ENCODE results near the gene ZNF569. TPM values are rescaled to one million over a fixed set of nuclear protein-coding genes. Genes with fewer than 3 reads are reported as not detected.

ZNF569 gene
- total and polyA plus RNA-seq, 2 experiments from 2014 or later, result 7.9 to 18.7 TPM

DNA sequence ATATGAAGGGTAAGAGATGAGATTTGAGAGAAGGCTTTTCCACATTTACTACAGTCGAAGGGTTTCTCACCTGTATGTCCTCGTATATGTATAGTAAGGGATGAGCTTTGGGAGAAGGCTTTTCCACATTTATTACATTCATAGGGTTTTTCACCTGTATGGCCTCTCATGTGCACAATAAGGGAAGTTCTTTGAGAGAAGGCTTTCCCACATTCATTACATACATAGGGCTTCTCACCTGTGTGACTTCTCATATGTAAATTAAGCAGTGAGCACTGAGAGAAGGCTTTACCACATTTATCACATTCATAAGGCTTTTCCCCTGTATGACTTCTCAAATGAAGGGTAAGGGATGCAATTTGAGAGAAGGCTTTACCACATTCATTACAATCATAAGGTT lies 54.5 kb downstream of the ZNF569 start:
- Mint-ChIP-seq H3K9me3 (peaks cover 97% of the 10 kb centered on the region), H3K27ac (no peak overlapping the region), H3K36me3 (ENCODE audit: low read depth) (peaks cover 67% of the 10 kb centered on the region), H3K4me3 (no peak overlapping the region), H3K27me3 (ENCODE audit: insufficient read depth, low read depth, poor library complexity) (no peaks in the 10 kb centered on the region), H3K4me1 (no peaks in the 10 kb centered on the region)
- Histone ChIP-seq H3K4me3 (no peak overlapping the region), H4K20me1 (replicated peaks; ENCODE audit: insufficient read depth) (no peaks in the 10 kb centered on the region), H3K36me3 (ENCODE audit: insufficient read depth) (peaks cover 53% of the 10 kb centered on the region), H3K27me3 (ENCODE audit: insufficient read depth) (no peaks in the 10 kb centered on the region), H2AFZ (no peak overlapping the region), H3K9me2 (ENCODE audit: insufficient read depth) (no peaks in the 10 kb centered on the region), H3K79me2 (replicated peaks; ENCODE audit: insufficient read depth) (no peaks in the 10 kb centered on the region), H3K4me2 (no peak overlapping the region), H3K27ac (ENCODE audit: low read depth) (no peak overlapping the region), H3F3A (replicated peaks; ENCODE audit: low read depth) (no peaks in the 10 kb centered on the region), H3K4me1 (ENCODE audit: insufficient read depth) (no peaks in the 10 kb centered on the region)
- no peak for DNase-seq (ENCODE audit: low spot score)
- no peak for TF ChIP-seq EZH2 (IDR thresholded peaks at IDR 0.05; ENCODE audit: low read depth, unreplicated experiment)
- no peak for TF ChIP-seq CREB1 (CRISPR knock-in tag; IDR thresholded peaks at IDR 0.05; ENCODE audit: low read depth)
- TF ChIP-seq JUNB (IDR thresholded peaks at IDR 0.05; ENCODE audit: unreplicated experiment), result no peak
- TF ChIP-seq NANOG (IDR thresholded peaks at IDR 0.05; ENCODE audit: borderline replicate concordance), result no peak
- TF ChIP-seq ZNF331 (CRISPR knock-in tag; IDR thresholded peaks at IDR 0.05; ENCODE audit: low read depth), result no peak
- no peak for TF ChIP-seq REST (IDR thresholded peaks at IDR 0.05; ENCODE audit: unreplicated experiment)
- no peak for TF ChIP-seq ZNF114 (CRISPR knock-in tag; IDR thresholded peaks at IDR 0.05)
- TF ChIP-seq, protein P1, sequence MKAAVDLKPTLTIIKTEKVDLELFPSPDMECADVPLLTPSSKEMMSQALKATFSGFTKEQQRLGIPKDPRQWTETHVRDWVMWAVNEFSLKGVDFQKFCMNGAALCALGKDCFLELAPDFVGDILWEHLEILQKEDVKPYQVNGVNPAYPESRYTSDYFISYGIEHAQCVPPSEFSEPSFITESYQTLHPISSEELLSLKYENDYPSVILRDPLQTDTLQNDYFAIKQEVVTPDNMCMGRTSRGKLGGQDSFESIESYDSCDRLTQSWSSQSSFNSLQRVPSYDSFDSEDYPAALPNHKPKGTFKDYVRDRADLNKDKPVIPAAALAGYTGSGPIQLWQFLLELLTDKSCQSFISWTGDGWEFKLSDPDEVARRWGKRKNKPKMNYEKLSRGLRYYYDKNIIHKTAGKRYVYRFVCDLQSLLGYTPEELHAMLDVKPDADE (IDR thresholded peaks at IDR 0.05), result no peak
- no peak for TF ChIP-seq ZNF462 (CRISPR knock-in tag; IDR thresholded peaks at IDR 0.05)
- TF ChIP-seq CTCF (conservative IDR thresholded peaks at IDR 0.05; ENCODE audit: low read depth in 2 of 2), result no peak
- TF ChIP-seq POLR2AphosphoS5 (IDR thresholded peaks at IDR 0.05; ENCODE audit: low read depth), result no peak
- no peak for TF ChIP-seq EZH2phosphoT487 (IDR thresholded peaks at IDR 0.05; ENCODE audit: unreplicated experiment)
- no peak for ATAC-seq

Measured in GM23338 (cell line).